Putamen (tissue), 1 donor: ENCODE data around the gene SH3PXD2A.
"Not testable (repeated sequence)": the region's sequence is repeated elsewhere in the genome, so short reads cannot be mapped to it uniquely, and the experiment has no call there.

Experiments
- DNase-seq: peaks from one replicate; pipeline ENCODE4 v3.0.0-alpha.2; 2016; ENCODE audit warnings: low spot score

The SH3PXD2A gene

DNA sequence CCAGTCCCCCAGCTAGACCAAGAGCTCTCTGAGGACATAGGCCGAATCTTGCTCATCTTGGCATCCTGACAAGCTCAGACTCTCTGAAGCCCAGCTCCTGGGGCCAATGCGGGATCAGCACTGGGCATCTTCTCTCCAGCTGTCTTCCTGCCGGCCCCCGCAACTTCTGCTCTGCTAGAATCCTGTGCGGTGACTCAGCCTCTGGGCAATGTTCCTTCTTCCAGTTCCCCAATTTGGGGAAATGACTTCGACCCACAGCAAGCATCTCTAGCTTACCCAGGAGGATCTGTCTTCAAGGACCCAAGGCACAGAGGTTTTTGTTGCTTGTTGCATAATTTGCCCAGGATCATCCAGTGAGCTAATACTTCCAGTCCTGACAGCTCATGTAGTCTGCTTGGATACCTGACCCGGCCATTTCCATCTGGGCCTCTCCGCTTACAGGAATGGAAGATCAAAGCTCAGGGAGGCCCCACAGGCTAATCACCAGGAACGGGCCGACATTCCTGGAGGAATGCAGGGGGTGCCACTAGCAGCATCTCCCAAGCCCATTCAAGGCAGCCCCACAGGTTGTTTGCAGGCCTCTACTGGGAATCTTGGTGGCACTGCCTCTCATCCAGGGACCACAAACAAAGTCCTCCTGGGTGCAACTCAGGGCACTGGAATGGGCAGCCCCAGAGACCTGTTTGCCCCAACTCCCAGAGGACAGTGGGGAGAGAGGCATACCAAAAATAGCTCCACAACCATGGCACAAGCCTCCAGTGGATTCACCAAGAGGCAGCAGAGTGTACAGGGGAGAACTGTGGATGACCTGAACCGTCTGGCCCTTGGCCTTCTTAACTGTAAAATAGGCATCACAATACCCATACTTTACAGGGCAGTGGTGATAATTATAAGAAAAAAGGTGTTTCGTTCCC lies 210.0 kb downstream of the SH3PXD2A start:
- DNase-seq: no peak

DNA sequence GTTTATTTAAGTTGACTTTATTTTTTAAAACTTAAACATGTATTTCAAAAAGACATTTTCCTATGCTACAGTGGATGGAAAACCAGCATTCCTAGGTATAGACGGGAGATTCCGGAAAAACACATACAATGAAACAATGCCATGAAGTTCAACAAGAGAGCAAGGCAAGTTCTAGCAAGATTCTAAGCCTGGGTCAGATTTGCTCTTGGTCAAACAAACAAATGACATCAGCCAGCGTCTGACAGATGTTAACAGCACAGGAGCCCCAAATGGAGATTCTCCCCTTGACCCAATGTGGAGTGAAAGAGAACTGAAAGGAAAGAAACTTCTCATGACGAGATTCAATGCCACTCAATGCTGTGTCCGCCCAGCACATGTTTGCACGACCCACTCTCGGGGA lies 212.0 kb downstream of the SH3PXD2A start:
- no peak for DNase-seq

- DNase-seq: no peak
Observed at GRCh38 chr10:103641326-103641725, 214.1 kb downstream of the SH3PXD2A start.

GRCh38 chr10:103640436-103641181 lies 214.8 kb downstream of the SH3PXD2A start:
- no peak for DNase-seq

DNA sequence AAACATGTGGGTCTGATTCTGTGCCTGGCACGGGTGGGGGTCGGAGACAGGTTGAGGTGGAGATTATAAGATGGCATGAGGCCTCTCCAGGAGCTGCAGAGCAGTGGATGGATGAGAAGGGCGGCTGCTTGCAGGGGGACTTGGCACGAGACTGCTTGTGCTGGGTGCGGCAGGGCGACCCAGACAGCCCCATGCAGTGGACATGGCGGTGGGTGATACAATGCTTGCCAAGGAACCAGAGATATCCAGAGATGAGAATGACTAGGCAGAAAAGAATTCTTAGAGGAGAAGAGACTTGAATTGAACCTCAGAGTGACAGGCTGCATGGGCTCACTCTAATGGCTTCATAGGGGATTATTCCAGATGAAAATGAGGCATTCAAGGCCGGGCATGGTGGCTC lies 216.4 kb downstream of the SH3PXD2A start:
- DNase-seq: no peak

GRCh38 chr10:103637927-103638557 lies 217.3 kb downstream of the SH3PXD2A start:
- no peak for DNase-seq

- no peak for DNase-seq
Observed at GRCh38 chr10:103637011-103637410, 218.4 kb downstream of the SH3PXD2A start.

GRCh38 chr10:103636492-103636891 lies 218.9 kb downstream of the SH3PXD2A start:
- DNase-seq: no peak

DNA sequence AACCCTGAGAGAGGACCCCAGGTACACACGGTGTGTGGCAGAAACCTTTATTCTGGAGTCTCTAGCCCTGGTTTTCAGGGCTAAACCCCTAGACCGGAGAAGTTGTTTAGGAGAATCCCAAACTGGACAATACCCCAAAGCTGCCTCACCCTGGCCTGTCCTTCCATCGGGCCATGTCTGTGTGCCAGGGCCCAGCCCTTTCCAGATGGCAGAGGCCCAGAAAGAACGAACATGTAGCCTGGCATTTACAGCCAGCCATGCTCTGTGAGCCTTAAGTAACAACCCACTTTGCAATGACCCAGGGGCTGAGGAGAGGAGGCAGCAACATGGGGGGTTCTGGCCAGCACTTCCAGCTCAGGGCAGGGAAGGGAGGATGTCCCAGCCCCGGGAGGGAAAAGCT lies 219.8 kb downstream of the SH3PXD2A start:
- no peak for DNase-seq

DNA sequence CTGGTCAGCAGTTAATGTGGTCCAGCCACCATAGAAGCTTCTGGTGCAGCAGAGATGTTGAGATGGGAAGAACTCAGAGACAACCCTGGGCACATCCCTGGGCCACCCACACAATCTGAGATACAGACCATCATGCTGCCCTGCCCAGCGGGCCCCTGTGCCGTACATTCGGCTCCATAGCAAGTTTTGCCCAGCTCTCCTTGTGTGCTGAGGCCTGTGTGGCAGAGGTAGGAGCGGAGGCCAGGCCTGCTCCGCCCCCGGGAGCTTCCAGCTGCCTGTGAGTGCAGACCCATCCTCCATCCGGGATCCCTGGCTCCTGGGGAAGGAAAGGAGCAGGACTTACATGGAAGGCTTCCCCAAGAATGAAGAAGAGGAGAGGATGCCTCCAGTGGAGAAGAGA lies 221.5 kb downstream of the SH3PXD2A start:
- DNase-seq: no peak

DNA sequence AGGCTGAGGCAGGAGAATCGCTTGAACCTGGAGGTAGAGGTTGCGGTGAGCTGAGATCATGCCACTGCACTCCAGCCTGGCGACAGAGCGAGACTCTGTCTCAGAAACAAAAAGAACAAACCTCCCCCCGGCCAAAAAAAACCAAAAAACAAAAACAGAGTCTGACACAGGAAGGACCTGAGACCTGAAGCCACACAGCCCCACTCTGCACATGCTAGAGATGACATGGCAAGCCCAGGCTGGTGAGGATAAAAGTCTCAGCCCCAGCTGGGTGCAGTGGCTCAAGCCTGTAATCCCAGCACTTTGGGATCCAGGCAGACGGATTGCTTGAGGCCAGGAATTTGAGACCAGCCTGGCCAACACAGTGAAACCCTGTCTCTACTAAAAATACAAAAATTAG lies 222.5 kb downstream of the SH3PXD2A start:
- not testable (repeated sequence) for DNase-seq

DNA sequence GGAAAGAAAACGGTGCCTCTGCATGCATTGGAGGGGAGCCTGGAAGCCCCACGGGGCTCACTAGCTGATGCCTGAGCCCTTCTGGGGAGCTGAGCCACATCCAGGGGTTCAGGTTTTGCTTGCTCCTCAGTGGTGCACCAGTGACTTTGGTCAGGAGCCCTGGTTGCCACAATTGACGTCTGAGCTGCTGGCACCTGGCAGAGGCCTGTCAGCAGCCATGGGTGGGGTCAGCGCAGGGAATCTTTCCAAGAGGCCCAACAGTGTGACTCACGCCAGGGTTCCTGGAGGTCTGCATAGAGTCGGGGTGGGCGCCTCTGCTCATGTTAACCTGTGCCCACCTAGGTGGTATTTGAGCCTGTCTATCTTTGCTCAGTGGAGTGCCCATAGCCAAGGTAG lies 223.1 kb downstream of the SH3PXD2A start:
- DNase-seq: no peak

GRCh38 chr10:103630156-103630555 lies 225.2 kb downstream of the SH3PXD2A start:
- DNase-seq: no peak

- DNase-seq: no peak
Observed at GRCh38 chr10:103629581-103629980, 225.8 kb downstream of the SH3PXD2A start.

GRCh38 chr10:103627893-103628292 lies 227.5 kb downstream of the SH3PXD2A start:
- no peak for DNase-seq

- no peak for DNase-seq
Observed at GRCh38 chr10:103627111-103627892, 228.1 kb downstream of the SH3PXD2A start.

GRCh38 chr10:103626178-103626577 lies 229.2 kb downstream of the SH3PXD2A start:
- no peak for DNase-seq

DNA sequence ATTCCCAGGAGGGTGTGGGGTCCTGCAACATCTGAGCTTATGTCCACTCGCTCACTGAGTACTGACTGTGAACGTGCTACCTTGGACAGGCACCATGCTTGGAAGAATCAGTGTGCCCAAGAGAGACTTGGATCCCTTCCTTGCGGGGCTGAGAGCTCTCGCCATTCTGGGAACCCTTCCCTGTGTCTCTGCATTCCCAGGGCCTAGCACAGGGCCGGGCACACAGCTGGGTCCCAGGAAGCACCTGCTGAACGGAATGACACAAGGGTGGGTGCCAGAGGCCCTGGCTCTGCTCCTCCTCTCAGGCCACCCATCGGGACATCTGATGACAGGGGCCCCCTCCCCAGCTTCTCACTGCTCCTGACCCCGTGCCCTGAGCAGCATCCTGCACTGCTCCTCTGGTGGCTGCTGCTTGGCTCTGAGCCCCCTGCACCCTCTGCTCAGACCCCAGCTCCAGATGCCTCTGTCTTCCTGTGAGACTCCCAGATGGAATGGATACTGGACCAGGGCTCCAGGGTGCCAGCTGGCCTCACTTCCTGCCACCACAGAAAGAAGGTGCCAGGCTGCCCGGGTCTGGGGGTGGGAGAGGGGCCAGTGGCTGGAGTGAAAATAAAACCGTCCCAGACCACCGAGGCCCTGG lies 232.3 kb downstream of the SH3PXD2A start:
- no peak for DNase-seq

DNA sequence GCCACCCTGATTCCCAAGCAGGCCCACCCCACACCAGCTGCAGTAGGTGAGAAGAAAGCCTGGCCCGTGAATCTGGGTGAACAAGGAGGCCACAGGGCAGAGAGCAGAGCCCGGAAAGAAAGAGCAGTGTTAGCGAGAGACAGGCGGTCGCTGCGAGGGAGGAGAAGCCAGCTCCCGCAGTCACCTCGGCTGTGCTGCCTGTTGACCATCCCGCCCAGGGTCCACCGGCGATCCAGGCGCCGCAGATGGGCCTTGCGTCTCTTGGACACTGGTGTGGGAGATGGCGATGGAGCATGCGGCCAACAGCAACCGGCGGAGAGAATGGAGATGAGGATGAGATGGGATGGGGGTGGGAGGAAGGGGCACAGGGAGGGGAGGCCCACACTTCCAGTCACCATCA lies 233.1 kb downstream of the SH3PXD2A start:
- no peak for DNase-seq

DNA sequence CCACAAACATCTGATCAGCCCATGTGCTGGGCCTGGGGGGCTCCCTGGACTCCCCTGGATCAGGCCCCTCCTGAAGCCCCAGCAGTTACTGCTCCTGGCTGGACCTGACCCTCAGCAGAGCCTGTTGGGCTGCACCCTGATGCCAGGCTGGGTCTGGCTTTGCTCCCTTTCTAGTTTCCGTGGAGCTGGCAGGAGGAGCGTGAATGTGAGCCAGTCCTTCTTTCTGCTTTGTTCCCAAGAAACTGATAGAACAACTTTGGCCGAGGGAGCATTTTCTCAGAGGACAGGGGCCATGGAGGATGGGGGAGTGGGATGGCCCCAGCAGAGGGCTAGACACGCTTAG lies 233.6 kb downstream of the SH3PXD2A start:
- no peak for DNase-seq
